Neural progenitor cell (in vitro differentiated cells): ENCODE data around the gene RUFY4. TPM values are rescaled to one million over a fixed set of nuclear protein-coding genes. Genes with fewer than 3 reads are reported as not detected.
A peak's percentile ranks its signal among the peaks of the same experiment; 100 is the strongest.

Experiments used
- DNase-seq: peaks from one replicate; pipeline ENCODE4 v3.0.0-alpha.2; 2016; ENCODE audit warnings: low spot score
- H2AFZ ChIP-seq: fragments of 200-600 bp; sonication (generic); replicated peaks from 2 replicates; pipeline ENCODE4 v1.6.1; 2016; ENCODE audit warnings: antibody characterized with exemption
- H3F3A ChIP-seq: fragments of 200-600 bp; sonication (generic); 2 replicates; pipeline ENCODE4 v1.6.1; 2016; ENCODE audit warnings: antibody characterized with exemption, low read depth
- H3K27ac ChIP-seq: fragments of 200-600 bp; sonication (generic); 2 replicates; pipeline ENCODE4 v1.5.1; 2016; ENCODE audit warnings: mild to moderate bottlenecking
- H3K27me3 ChIP-seq: fragments of 200-600 bp; sonication (generic); 2 replicates; pipeline ENCODE4 v1.6.1; 2016; ENCODE audit warnings: mild to moderate bottlenecking, moderate library complexity
- H3K36me3 ChIP-seq: fragments of 200-600 bp; sonication (generic); 2 replicates; pipeline ENCODE4 v1.5.1; 2016
- H3K4me1 ChIP-seq: fragments of 200-600 bp; sonication (generic); 2 replicates; pipeline ENCODE4 v1.6.1; 2016; ENCODE audit warnings: mixed run types
- H3K4me2 ChIP-seq: fragments of 200-600 bp; sonication (generic); 2 replicates; pipeline ENCODE4 v1.6.1; 2016
- H3K4me3 ChIP-seq: fragments of 200-600 bp; sonication (generic); 2 replicates; pipeline ENCODE4 v1.5.1; 2016
- H3K79me2 ChIP-seq: fragments of 200-600 bp; sonication (generic); 2 replicates; pipeline ENCODE4 v1.6.1; 2016; ENCODE audit warnings: low read depth
- H3K9ac ChIP-seq: fragments of 200-600 bp; sonication (generic); 2 replicates; pipeline ENCODE4 v1.6.1; 2016
- H3K9me3 ChIP-seq: fragments of 200-600 bp; sonication (generic); 2 replicates; pipeline ENCODE4 v1.5.1; 2016; ENCODE audit warnings: low read depth
- H4K20me1 ChIP-seq: fragments of 200-600 bp; sonication (generic); 2 replicates; pipeline ENCODE4 v1.6.1; 2016; ENCODE audit warnings: low read depth
- H3K27ac Mint-ChIP-seq: 3 replicates; pipeline ENCODE4 v1.8.0; 2021; ENCODE audit warnings: mixed read lengths
- H3K27me3 Mint-ChIP-seq: 2 replicates; pipeline ENCODE4 v1.8.0; 2022; ENCODE audit warnings: low read depth, mild to moderate bottlenecking, inconsistent platforms, moderate library complexity, mixed read lengths; ENCODE audit not compliant: insufficient read depth
- H3K36me3 Mint-ChIP-seq: 3 replicates; pipeline ENCODE4 v1.8.0; 2021; ENCODE audit warnings: mixed read lengths
- H3K4me1 Mint-ChIP-seq: 3 replicates; pipeline ENCODE4 v1.8.0; 2021; ENCODE audit warnings: mixed read lengths
- H3K4me3 Mint-ChIP-seq: 3 replicates; pipeline ENCODE4 v1.8.0; 2021; ENCODE audit warnings: mild to moderate bottlenecking, moderate library complexity, mixed read lengths
- H3K9me3 Mint-ChIP-seq: 3 replicates; pipeline ENCODE4 v1.8.0; 2020; ENCODE audit warnings: mixed read lengths
- EZH2 ChIP-seq: fragments of 200-600 bp; sonication (generic); IDR thresholded peaks from 2 replicates; pipeline ENCODE4 v1.6.1; 2017; ENCODE audit warnings: antibody characterized with exemption, mild to moderate bottlenecking, moderate library complexity
- EZH2phosphoT487 ChIP-seq: fragments of 200-600 bp; sonication (generic); IDR thresholded peaks from 2 replicates; pipeline ENCODE4 v1.6.1; 2017; ENCODE audit warnings: antibody characterized with exemption
- total RNA-seq: library from RNA; depleted of rRNA; stranded (reverse); fragments of >200 nt; gene quantifications from 2 replicates; pipeline ENCODE4 v1.2.3, GENCODE V29; 2015; ENCODE audit warnings: low replicate concordance
- TF ChIP-seq, protein P1 (sequence below): fragments of 200-600 bp; sonication (generic); IDR thresholded peaks from 2 replicates; pipeline ENCODE4 v1.5.1; 2017; ENCODE audit warnings: antibody characterized with exemption, mild to moderate bottlenecking

The RUFY4 gene
- total RNA-seq, 1 donor from 2014 or later, result not detected

DNA sequence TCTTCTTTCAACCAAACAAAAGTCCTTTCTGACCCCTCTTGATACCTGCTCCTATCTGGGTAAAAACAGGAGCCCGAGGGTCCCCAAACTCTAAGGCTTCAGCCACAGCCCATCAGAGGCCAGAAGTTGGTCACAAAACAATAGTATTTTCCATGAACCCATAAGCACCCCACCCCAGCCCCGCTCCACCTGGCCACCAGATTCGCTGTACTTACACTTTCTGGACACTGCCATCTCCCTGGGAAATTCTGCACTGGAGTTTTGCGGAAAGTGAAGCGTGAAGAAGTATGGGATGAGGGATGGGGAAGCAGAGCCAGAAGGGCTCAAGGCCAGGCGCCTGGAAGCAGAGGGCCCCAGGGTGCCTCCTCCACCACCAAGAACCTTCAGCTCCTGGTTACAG, 5.2 kb upstream of the RUFY4 start:
- Mint-ChIP-seq H3K36me3 (no peaks in the 10 kb centered on the region), H3K4me1 (peaks cover 3% of the 10 kb centered on the region), H3K27me3 (peaks cover 11% of the 10 kb centered on the region), H3K4me3 (no peak overlapping the region), H3K27ac (no peak overlapping the region), H3K9me3 (no peaks in the 10 kb centered on the region)
- no peaks in the 10 kb centered on the region for H4K20me1 ChIP-seq
- TF ChIP-seq, protein P1, sequence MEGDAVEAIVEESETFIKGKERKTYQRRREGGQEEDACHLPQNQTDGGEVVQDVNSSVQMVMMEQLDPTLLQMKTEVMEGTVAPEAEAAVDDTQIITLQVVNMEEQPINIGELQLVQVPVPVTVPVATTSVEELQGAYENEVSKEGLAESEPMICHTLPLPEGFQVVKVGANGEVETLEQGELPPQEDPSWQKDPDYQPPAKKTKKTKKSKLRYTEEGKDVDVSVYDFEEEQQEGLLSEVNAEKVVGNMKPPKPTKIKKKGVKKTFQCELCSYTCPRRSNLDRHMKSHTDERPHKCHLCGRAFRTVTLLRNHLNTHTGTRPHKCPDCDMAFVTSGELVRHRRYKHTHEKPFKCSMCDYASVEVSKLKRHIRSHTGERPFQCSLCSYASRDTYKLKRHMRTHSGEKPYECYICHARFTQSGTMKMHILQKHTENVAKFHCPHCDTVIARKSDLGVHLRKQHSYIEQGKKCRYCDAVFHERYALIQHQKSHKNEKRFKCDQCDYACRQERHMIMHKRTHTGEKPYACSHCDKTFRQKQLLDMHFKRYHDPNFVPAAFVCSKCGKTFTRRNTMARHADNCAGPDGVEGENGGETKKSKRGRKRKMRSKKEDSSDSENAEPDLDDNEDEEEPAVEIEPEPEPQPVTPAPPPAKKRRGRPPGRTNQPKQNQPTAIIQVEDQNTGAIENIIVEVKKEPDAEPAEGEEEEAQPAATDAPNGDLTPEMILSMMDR, result no peak
- TF ChIP-seq EZH2, result no peak
- no peak for TF ChIP-seq EZH2phosphoT487
- no peak overlapping the region for H3K9ac ChIP-seq
- H3K27ac ChIP-seq, result no peak overlapping the region
- H3K4me1 ChIP-seq, result peaks cover 11% of the 10 kb centered on the region
- H3K4me2 ChIP-seq, result no peak overlapping the region
- H3K27me3 ChIP-seq, result peaks cover 29% of the 10 kb centered on the region
- H3K79me2 ChIP-seq, result no peaks in the 10 kb centered on the region
- DNase-seq, result no peak
- H2AFZ ChIP-seq, result no peak overlapping the region
- H3F3A ChIP-seq, result no peaks in the 10 kb centered on the region
- H3K9me3 ChIP-seq, result no peaks in the 10 kb centered on the region
- H3K36me3 ChIP-seq, result no peaks in the 10 kb centered on the region
- H3K4me3 ChIP-seq, result no peak overlapping the region

DNA sequence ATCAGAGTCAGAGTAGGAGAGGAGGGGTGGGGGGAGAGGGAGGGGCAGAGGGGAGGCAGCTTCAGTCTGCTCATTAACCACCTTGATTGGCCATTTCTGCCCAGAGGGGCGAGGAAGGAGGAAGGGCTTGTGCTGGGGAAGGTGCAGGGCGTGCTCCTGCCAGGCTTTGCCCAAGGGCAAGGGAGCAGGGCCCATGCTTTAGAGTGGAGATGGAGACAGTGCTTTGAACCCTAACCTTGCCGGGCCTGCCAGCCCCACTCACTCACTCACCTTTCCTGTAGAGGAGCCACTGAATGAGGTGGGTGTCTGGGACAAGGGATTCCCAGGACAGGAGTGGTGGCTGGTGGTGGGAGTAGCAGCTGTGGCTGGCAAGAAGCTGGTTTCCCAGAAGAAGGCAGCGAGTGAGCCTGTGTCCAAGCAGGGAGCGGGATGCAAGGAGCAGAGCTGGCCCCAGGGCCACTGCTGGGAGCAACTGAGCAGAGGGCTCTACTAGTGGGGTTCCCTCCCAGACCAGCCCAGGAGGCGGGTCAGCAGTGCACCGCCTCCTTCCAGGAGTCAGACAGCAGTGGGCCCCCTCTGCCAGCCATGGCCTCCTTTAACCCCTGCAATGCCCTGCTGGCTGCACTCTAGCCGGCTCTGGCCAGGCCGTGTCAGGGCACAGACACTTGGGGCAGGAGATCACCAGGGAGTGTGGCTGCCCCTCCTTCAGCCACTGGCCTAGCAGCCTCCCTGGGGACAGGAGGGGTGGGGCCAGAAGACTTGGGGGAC, 3.6 kb upstream of the RUFY4 start:
- H3K27ac ChIP-seq, result no peak overlapping the region
- H3K36me3 ChIP-seq, result no peaks in the 10 kb centered on the region
- H3K4me2 ChIP-seq, result peak overlapping the region; percentile 31
- no peak overlapping the region for H2AFZ ChIP-seq
- no peaks in the 10 kb centered on the region for H3F3A ChIP-seq
- H3K4me3 Mint-ChIP-seq, result no peak overlapping the region
- H3K9me3 ChIP-seq, result no peaks in the 10 kb centered on the region
- DNase-seq, result no peak
- peaks cover 12% of the 10 kb centered on the region for H3K27me3 Mint-ChIP-seq
- TF ChIP-seq, protein P1, result no peak
- TF ChIP-seq EZH2phosphoT487, result no peak
- TF ChIP-seq EZH2, result no peak
- no peaks in the 10 kb centered on the region for H3K79me2 ChIP-seq
- peaks cover 24% of the 10 kb centered on the region for H3K27me3 ChIP-seq
- peaks cover 3% of the 10 kb centered on the region for H3K4me1 Mint-ChIP-seq
- no peaks in the 10 kb centered on the region for H3K36me3 Mint-ChIP-seq
- H3K9ac ChIP-seq, result no peak overlapping the region
- H4K20me1 ChIP-seq, result no peaks in the 10 kb centered on the region
- no peak overlapping the region for H3K4me3 ChIP-seq
- no peaks in the 10 kb centered on the region for H3K9me3 Mint-ChIP-seq
- no peak overlapping the region for H3K27ac Mint-ChIP-seq
- peaks cover 11% of the 10 kb centered on the region for H3K4me1 ChIP-seq

DNA sequence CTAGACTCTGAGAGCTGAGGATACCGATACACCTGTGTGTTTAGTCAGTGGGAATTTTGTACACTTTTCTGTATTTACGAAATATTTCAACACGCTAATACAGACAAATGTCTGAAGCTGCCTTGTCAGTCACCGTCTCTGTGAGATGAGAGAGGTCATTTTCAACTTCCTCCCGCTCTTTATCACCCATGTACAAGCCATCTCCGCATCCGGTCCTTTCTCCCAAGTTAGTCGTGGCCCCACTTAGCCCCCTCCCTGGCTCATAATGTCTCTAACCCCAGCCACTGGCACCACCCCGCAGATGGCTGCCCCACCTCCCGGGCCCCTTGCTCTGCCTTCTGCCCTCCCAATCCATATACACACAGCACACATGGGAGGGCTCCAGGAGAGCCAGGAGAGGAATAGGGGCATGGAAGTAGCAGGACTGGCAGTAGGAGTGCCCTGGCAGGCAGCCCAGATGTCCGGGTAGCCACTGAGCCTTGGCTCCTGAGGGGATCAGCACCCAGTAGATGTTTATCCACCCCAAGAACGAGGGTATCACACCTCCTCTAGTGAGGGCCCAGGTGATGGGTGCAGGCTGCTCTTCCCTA, 2.0 kb upstream of the RUFY4 start:
- Histone ChIP-seq H3K4me1 (peaks cover 11% of the 10 kb centered on the region), H3K27ac (no peak overlapping the region), H3K27me3 (peaks cover 24% of the 10 kb centered on the region), H3K9me3 (no peaks in the 10 kb centered on the region), H3K36me3 (no peaks in the 10 kb centered on the region), H3K4me2 (no peak overlapping the region), H3K9ac (no peak overlapping the region), H4K20me1 (no peaks in the 10 kb centered on the region), H3F3A (no peaks in the 10 kb centered on the region), H3K79me2 (no peaks in the 10 kb centered on the region), H2AFZ (no peak overlapping the region), H3K4me3 (no peak overlapping the region)
- no peak overlapping the region for H3K27ac Mint-ChIP-seq
- peaks cover 3% of the 10 kb centered on the region for H3K4me1 Mint-ChIP-seq
- no peak for TF ChIP-seq EZH2phosphoT487
- TF ChIP-seq, protein P1, result no peak
- no peak for TF ChIP-seq EZH2
- no peak for DNase-seq
- H3K4me3 Mint-ChIP-seq, result no peak overlapping the region
- H3K9me3 Mint-ChIP-seq, result no peaks in the 10 kb centered on the region
- H3K27me3 Mint-ChIP-seq, result peaks cover 12% of the 10 kb centered on the region
- H3K36me3 Mint-ChIP-seq, result no peaks in the 10 kb centered on the region
